ENCODE measurements around the gene C11orf24.
A peak's percentile ranks its signal among the peaks of the same experiment; 100 is the strongest.

Gene C11orf24

DNA sequence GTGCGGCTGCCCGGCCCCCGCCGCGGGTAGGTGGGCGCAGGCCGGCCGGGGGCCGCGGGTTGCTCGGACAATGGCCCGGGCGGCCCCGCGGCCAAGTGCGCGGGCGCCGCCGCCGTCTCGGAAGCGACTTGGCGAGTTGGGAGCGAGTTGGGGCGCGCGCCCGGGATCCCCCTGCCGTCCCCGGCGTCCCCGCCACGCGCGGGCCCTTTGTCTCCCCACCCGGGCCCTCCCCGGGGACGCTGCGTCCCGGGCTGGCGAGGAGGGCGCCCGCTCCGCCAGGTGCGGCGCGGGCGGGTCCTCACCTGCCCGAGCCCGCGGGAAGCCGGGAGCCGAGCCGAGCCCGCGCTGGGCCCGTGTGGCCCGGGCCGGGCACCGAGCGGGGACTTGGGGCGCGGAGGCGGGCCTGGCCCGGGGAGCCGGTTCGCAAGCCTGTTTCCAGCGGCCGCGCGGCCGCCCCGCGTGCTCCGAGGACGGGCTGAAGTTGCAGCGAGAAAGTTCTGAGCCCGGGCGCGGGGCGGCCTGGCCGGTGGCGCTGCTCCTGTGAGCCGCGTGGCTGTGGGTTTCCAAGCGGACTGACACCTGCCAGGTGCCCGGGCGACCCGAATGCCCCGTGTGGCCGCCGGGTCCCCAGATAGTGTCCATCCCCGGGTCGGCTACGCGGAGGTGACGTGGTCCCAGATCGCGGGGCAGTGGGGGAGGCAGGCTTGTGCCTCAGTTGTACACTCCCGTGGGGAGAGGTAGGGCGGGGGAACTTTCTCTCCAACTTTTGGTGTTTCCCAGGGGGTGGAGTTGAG lies 41.2 kb upstream of the C11orf24 start:
- H3K4me3 ChIP-seq (ENCODE audit: low read length), result peak overlapping the region; percentile 68
- TF ChIP-seq CTCF (IDR thresholded peaks at IDR 0.05; ENCODE audit: insufficient read depth, low read depth, low read length, missing control alignments), result no peak
- DNase-seq (ENCODE audit: low read depth), result peak; percentile 40

DNA sequence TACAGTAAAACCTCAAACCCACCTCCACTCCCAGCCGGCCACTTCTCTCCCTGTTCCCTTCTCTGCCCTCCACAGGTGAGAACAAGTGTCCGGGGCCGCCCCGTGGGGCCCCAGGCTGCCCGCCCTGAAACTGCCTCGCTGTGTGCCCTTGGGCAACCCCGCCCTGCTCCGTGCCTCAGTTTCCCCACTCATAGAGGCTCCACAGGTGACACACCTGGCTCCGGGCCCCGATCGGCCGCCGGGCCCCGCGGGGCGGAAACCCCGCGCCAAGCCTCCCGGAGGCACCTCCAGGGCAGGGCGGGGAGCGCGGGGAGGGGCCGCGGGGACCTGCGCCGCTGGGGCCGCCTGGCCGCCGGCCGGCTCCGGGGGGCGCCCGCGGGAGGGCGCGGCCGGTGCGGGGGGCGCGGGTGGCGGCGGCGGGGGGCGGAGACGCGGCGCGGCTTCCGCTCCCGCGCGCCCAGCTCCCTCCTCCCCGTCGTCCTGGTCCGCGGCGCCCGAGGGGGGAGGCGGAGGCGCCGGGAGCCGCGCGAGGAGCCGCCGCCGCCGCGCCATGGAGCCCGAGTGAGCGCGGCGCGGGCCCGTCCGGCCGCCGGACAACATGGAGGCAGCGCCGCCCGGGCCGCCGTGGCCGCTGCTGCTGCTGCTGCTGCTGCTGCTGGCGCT lies 40.5 kb upstream of the C11orf24 start, which contains the start of gene LRP5:
Gene LRP5 (plus strand): TSS at position 475 of the 663 bp plus-strand sequence. CDS start 124 bp downstream, at position 599.
- H3K4me3 ChIP-seq (ENCODE audit: low read length), result peak within 1 kb of the TSS; percentile 68
- peak; percentile 40 for DNase-seq (ENCODE audit: low read depth)
- no peak for TF ChIP-seq CTCF (IDR thresholded peaks at IDR 0.05; ENCODE audit: insufficient read depth, low read depth, low read length, missing control alignments)

GRCh38 chr11:68311160-68312116 lies 39.7 kb upstream of the C11orf24 start:
- no peak for TF ChIP-seq CTCF (IDR thresholded peaks at IDR 0.05; ENCODE audit: insufficient read depth, low read depth, low read length, missing control alignments)
- DNase-seq (ENCODE audit: low read depth), result no peak
- H3K4me3 ChIP-seq (ENCODE audit: low read length), result no peak overlapping the region

- no peak for DNase-seq (ENCODE audit: low read depth)
- no peak for TF ChIP-seq CTCF (IDR thresholded peaks at IDR 0.05; ENCODE audit: insufficient read depth, low read depth, low read length, missing control alignments)
- H3K4me3 ChIP-seq (ENCODE audit: low read length), result no peak overlapping the region
Measured at GRCh38 chr11:68309621-68310185, 37.9 kb upstream of the C11orf24 start.

- DNase-seq (ENCODE audit: low read depth), result no peak
- no peak for TF ChIP-seq CTCF (IDR thresholded peaks at IDR 0.05; ENCODE audit: insufficient read depth, low read depth, low read length, missing control alignments)
- no peak overlapping the region for H3K4me3 ChIP-seq (ENCODE audit: low read length)
Measured at GRCh38 chr11:68308068-68308467, 36.3 kb upstream of the C11orf24 start.

DNA sequence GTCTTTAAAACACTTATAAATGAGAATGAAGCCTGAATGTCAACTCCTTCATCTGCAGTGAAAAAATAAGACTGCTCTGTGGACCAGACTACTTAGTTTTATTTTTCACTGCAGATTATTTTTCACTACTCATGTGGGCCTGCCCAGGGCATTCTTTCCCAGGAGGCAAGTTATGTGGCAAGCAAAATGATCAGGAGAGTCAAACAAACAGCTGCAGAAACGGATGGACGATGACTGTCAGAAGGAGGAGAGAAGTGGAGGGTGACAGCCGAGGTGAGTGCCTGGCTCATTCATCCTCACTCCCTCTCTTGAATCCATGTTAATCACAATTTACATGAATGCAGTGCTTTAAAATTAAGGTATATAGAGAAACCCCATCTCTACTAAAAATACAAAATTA lies 34.9 kb upstream of the C11orf24 start:
- TF ChIP-seq CTCF (IDR thresholded peaks at IDR 0.05; ENCODE audit: insufficient read depth, low read depth, low read length, missing control alignments), result no peak
- no peak for DNase-seq (ENCODE audit: low read depth)
- no peak overlapping the region for H3K4me3 ChIP-seq (ENCODE audit: low read length)

All from epithelial cell of esophagus (primary cell).